ENCODE data around the gene APELA.
"Not testable (repeated sequence)": the region's sequence is repeated elsewhere in the genome, so short reads cannot be mapped to it uniquely, and the experiment has no call there.

APELA gene

GRCh38 chr4:164880489-164881262 is 3.7 kb downstream of the APELA start:
- Histone ChIP-seq H3K4me3 (ENCODE audit: low read depth, low read length) (peak overlapping the region; percentile 80), H3K9ac (ENCODE audit: low read length) (no peak overlapping the region), H3K36me3 (ENCODE audit: control insufficient read depth, insufficient read depth, low read length) (peaks cover 59% of the 10 kb centered on the region), H3K4me1 (ENCODE audit: control insufficient read depth, insufficient read depth, low read length) (peaks cover 38% of the 10 kb centered on the region), H3K27me3 (ENCODE audit: control insufficient read depth, insufficient read depth, low read length) (no peaks in the 10 kb centered on the region), H3K27ac (ENCODE audit: low read depth, low read length) (peak overlapping the region; percentile 66), H3K9me3 (ENCODE audit: control insufficient read depth, insufficient read depth, low read depth, low read length) (no peaks in the 10 kb centered on the region)

- Histone ChIP-seq H3K4me1 (ENCODE audit: control insufficient read depth, insufficient read depth, low read length) (no peaks in the 10 kb centered on the region; the same call in 1 of the 2 replicates), H3K9ac (ENCODE audit: low read length) (no peak overlapping the region), H3K27me3 (ENCODE audit: control insufficient read depth, insufficient read depth, low read length) (no peaks in the 10 kb centered on the region), H3K4me3 (ENCODE audit: low read depth, low read length) (no peak overlapping the region), H3K9me3 (ENCODE audit: control insufficient read depth, insufficient read depth, low read depth, low read length) (no peaks in the 10 kb centered on the region), H3K27ac (ENCODE audit: low read depth, low read length) (no peak overlapping the region), H3K36me3 (ENCODE audit: control insufficient read depth, insufficient read depth, low read length) (peaks cover 64% of the 10 kb centered on the region)
Measured at GRCh38 chr4:164888096-164888715, 11.2 kb downstream of the APELA start.

GRCh38 chr4:164890691-164891090 is 13.7 kb downstream of the APELA start:
- H3K36me3 ChIP-seq (ENCODE audit: control insufficient read depth, insufficient read depth, low read length): peaks cover 58% of the 10 kb centered on the region
- H3K27me3 ChIP-seq (ENCODE audit: control insufficient read depth, insufficient read depth, low read length): no peaks in the 10 kb centered on the region
- H3K4me1 ChIP-seq (ENCODE audit: control insufficient read depth, insufficient read depth, low read length): no peaks in the 10 kb centered on the region
- no peak overlapping the region for H3K4me3 ChIP-seq (ENCODE audit: low read depth, low read length)
- H3K9me3 ChIP-seq (ENCODE audit: control insufficient read depth, insufficient read depth, low read depth, low read length): no peaks in the 10 kb centered on the region
- H3K9ac ChIP-seq (ENCODE audit: low read length): no peak overlapping the region
- no peak overlapping the region for H3K27ac ChIP-seq (ENCODE audit: low read depth, low read length)

DNA sequence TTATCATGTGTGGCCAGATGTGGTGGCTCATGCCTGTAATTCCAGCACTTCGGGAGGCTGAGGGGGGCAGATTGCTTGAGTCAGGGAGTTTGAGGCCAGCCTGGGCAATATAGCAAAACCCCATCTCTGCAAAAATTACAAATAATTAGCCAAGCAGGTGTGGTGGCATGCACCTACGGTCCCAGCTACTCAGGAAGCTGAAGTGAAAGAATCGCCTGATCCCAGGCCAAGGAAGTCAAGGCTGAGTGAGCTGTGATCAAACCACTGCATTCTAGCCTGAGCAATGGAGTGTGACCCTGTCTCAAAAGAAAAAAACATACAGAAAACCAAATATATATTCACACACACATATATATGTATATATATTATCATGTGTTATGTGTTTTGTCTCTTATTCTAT is 15.0 kb downstream of the APELA start:
- H3K9ac ChIP-seq (ENCODE audit: low read length): no peak overlapping the region
- no peak overlapping the region for H3K27ac ChIP-seq (ENCODE audit: low read depth, low read length)
- no peak overlapping the region for H3K4me3 ChIP-seq (ENCODE audit: low read depth, low read length)
- H3K36me3 ChIP-seq (ENCODE audit: control insufficient read depth, insufficient read depth, low read length): peaks cover 62% of the 10 kb centered on the region
- H3K9me3 ChIP-seq (ENCODE audit: control insufficient read depth, insufficient read depth, low read depth, low read length): no peaks in the 10 kb centered on the region
- H3K4me1 ChIP-seq (ENCODE audit: control insufficient read depth, insufficient read depth, low read length): no peaks in the 10 kb centered on the region
- H3K27me3 ChIP-seq (ENCODE audit: control insufficient read depth, insufficient read depth, low read length): no peaks in the 10 kb centered on the region

DNA sequence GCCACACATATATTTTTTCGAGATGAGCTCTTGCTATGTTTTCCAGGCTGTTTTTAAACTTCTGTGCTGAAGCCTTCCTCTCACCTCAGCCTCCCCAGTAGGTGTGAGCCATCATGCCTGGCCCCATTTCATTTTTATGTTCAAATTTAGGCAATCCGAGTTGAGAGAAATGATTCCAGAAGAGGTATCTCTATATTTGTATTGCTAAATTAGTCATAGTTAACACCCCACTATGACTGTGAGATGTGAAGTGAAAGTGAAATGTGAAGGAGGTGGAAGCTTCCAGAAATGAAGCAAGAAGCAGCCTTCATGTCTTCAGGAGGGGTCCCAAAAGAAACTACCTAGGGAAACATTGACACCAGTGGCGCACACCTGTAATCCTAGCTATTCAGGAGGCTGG is 17.7 kb downstream of the APELA start:
- Histone ChIP-seq H3K36me3 (ENCODE audit: control insufficient read depth, insufficient read depth, low read length) (peaks cover 50% of the 10 kb centered on the region), H3K4me1 (ENCODE audit: control insufficient read depth, insufficient read depth, low read length) (no peaks in the 10 kb centered on the region), H3K9ac (ENCODE audit: low read length) (no peak overlapping the region), H3K27me3 (ENCODE audit: control insufficient read depth, insufficient read depth, low read length) (no peaks in the 10 kb centered on the region), H3K9me3 (ENCODE audit: control insufficient read depth, insufficient read depth, low read depth, low read length) (no peaks in the 10 kb centered on the region), H3K4me3 (ENCODE audit: low read depth, low read length) (no peak overlapping the region), H3K27ac (ENCODE audit: low read depth, low read length) (no peak overlapping the region)

DNA sequence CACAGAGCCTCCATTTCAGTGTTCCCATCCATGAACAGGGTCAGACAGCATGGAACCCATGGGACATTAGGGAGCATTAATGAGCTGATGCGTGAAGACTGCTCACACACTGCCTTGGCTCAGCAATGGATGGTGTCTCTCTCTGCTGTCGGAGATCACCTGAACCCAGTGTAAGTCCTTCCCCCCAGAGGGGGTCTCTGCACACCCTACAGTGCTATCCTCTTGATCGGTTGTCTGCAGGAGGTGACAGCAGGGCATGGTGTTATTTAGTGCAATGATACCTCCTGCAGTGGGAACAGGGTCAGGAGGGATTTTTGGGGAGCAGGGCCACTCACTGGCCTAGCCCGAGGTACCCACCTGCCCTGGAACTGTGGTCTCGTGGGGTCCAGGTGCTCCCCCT is 25.6 kb downstream of the APELA start:
- no peak overlapping the region for H3K4me3 ChIP-seq (ENCODE audit: low read depth, low read length)
- no peak overlapping the region for H3K9ac ChIP-seq (ENCODE audit: low read length)
- H3K27me3 ChIP-seq (ENCODE audit: control insufficient read depth, insufficient read depth, low read length): no peaks in the 10 kb centered on the region
- no peaks in the 10 kb centered on the region; the same call in 1 of the 2 replicates for H3K4me1 ChIP-seq (ENCODE audit: control insufficient read depth, insufficient read depth, low read length)
- H3K9me3 ChIP-seq (ENCODE audit: control insufficient read depth, insufficient read depth, low read depth, low read length): no peaks in the 10 kb centered on the region
- no peak overlapping the region for H3K27ac ChIP-seq (ENCODE audit: low read depth, low read length)
- H3K36me3 ChIP-seq (ENCODE audit: control insufficient read depth, insufficient read depth, low read length): peaks cover 1% of the 10 kb centered on the region; the same call in 1 of the 2 replicates

DNA sequence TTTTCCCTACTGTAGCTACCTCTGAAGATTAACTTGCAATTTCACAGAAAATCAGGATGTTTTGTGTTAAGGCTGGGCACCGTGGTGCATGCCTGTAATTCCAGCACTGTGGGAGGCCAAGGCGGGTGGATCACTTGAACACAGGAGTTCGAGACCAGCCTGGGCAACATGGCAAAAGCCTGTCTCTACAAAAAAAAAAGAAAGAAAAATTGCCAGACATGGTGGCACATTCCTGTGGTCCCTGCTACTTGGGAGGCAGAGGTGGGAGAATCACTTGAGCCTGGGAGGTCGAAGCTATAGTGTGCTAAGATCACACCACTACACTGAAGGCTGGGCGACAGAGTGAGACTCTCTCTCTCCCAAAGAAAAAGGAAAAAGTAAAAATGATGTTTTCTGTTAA is 27.4 kb downstream of the APELA start:
- Histone ChIP-seq H3K27me3 (ENCODE audit: control insufficient read depth, insufficient read depth, low read length) (no peaks in the 10 kb centered on the region), H3K9me3 (ENCODE audit: control insufficient read depth, insufficient read depth, low read depth, low read length) (no peaks in the 10 kb centered on the region), H3K9ac (ENCODE audit: low read length) (no peak overlapping the region), H3K36me3 (ENCODE audit: control insufficient read depth, insufficient read depth, low read length) (no peaks in the 10 kb centered on the region), H3K27ac (ENCODE audit: low read depth, low read length) (no peak overlapping the region), H3K4me1 (ENCODE audit: control insufficient read depth, insufficient read depth, low read length) (no peaks in the 10 kb centered on the region; the same call in 1 of the 2 replicates), H3K4me3 (ENCODE audit: low read depth, low read length) (no peak overlapping the region)

GRCh38 chr4:164904941-164905340 is 28.0 kb downstream of the APELA start:
- H3K4me1 ChIP-seq (ENCODE audit: control insufficient read depth, insufficient read depth, low read length): no peaks in the 10 kb centered on the region; the same call in 1 of the 2 replicates
- no peaks in the 10 kb centered on the region for H3K36me3 ChIP-seq (ENCODE audit: control insufficient read depth, insufficient read depth, low read length)
- H3K9me3 ChIP-seq (ENCODE audit: control insufficient read depth, insufficient read depth, low read depth, low read length): 0 out of 2 replicates have a peak, but pooled peaks cover 2% of the 10 kb centered on the region
- H3K27me3 ChIP-seq (ENCODE audit: control insufficient read depth, insufficient read depth, low read length): no peaks in the 10 kb centered on the region
- H3K9ac ChIP-seq (ENCODE audit: low read length): no peak overlapping the region
- H3K4me3 ChIP-seq (ENCODE audit: low read depth, low read length): no peak overlapping the region
- no peak overlapping the region for H3K27ac ChIP-seq (ENCODE audit: low read depth, low read length)

GRCh38 chr4:164906368-164906767 is 29.4 kb downstream of the APELA start:
- Histone ChIP-seq H3K9me3 (ENCODE audit: control insufficient read depth, insufficient read depth, low read depth, low read length) (0 out of 2 replicates have a peak, but pooled peaks cover 2% of the 10 kb centered on the region), H3K36me3 (ENCODE audit: control insufficient read depth, insufficient read depth, low read length) (no peaks in the 10 kb centered on the region), H3K4me3 (ENCODE audit: low read depth, low read length) (no peak overlapping the region), H3K9ac (ENCODE audit: low read length) (no peak overlapping the region), H3K27me3 (ENCODE audit: control insufficient read depth, insufficient read depth, low read length) (no peaks in the 10 kb centered on the region), H3K4me1 (ENCODE audit: control insufficient read depth, insufficient read depth, low read length) (no peaks in the 10 kb centered on the region; the same call in 1 of the 2 replicates), H3K27ac (ENCODE audit: low read depth, low read length) (no peak overlapping the region)

GRCh38 chr4:164913506-164913905 is 36.5 kb downstream of the APELA start:
- not testable (repeated sequence) for H3K4me1 ChIP-seq (ENCODE audit: control insufficient read depth, insufficient read depth, low read length); H3K27me3 ChIP-seq (ENCODE audit: control insufficient read depth, insufficient read depth, low read length); H3K27ac ChIP-seq (ENCODE audit: low read depth, low read length); H3K9ac ChIP-seq (ENCODE audit: low read length); H3K9me3 ChIP-seq (ENCODE audit: control insufficient read depth, insufficient read depth, low read depth, low read length); H3K36me3 ChIP-seq (ENCODE audit: control insufficient read depth, insufficient read depth, low read length); H3K4me3 ChIP-seq (ENCODE audit: low read depth, low read length)

DNA sequence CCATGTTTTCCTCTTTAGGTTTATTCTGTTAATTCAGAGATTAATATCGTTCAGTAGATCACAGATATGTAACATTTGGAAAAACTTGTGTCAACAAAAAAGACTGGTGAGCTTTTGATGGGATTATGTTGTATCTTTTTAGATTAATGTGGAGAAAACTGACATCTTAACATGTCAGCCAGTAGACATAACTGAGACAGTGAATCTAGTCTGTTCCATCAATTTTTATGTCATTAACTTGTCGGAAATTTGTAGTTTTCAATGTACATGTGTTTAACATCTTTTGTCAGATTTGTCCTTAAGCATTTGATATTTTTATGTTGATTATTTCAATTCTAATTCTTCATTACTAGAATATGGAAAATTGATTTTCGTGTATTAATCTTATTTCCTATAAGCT is 42.0 kb downstream of the APELA start:
- Histone ChIP-seq H3K9me3 (ENCODE audit: control insufficient read depth, insufficient read depth, low read depth, low read length) (no peaks in the 10 kb centered on the region), H3K36me3 (ENCODE audit: control insufficient read depth, insufficient read depth, low read length) (no peaks in the 10 kb centered on the region), H3K27ac (ENCODE audit: low read depth, low read length) (no peak overlapping the region), H3K4me1 (ENCODE audit: control insufficient read depth, insufficient read depth, low read length) (no peaks in the 10 kb centered on the region), H3K27me3 (ENCODE audit: control insufficient read depth, insufficient read depth, low read length) (no peaks in the 10 kb centered on the region), H3K4me3 (ENCODE audit: low read depth, low read length) (no peak overlapping the region), H3K9ac (ENCODE audit: low read length) (no peak overlapping the region)
